ENCODE results near the gene MACROD1.

DNA sequence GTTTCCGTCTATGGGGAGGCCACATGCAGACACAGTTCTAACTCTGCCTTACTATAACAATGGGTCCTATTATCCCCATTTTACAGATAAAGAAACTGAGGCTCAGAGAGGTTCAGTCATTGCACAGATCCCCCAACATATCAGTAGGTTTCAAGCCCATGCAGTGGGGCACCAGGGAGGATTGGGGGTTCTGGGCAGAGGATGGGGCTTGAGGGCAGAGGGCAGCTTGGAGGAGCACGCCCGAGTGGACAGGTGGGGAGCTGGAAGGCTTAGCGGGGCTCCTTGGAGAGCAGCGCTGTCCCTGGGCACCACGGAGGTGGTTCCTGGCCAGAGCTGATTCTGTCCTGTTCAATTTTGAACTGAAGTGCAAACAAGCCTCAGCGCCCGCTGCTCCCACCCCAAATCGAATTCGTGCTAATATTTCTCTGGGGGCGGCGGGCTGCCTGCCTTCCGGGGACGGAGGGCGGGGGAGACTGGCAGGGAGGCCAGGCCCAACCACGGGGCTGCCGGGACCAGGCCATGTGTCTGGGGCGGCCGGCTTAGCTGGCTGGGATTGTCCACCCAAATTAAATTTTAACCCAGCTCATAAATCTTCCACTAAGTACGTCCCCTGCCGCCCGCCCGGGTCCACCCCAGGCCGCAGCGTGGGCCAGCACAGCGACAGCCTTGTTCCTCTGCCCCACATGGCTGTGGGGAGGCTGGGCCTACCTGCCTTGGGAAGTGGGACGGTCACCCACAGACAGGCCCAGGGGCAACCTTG is 80.8 kb downstream of the MACROD1 start:
- TF ChIP-seq ZNF263 (CRISPR knock-in tag; IDR thresholded peaks at IDR 0.05; ENCODE audit: low read depth) = no peak
- TF ChIP-seq, protein P1, sequence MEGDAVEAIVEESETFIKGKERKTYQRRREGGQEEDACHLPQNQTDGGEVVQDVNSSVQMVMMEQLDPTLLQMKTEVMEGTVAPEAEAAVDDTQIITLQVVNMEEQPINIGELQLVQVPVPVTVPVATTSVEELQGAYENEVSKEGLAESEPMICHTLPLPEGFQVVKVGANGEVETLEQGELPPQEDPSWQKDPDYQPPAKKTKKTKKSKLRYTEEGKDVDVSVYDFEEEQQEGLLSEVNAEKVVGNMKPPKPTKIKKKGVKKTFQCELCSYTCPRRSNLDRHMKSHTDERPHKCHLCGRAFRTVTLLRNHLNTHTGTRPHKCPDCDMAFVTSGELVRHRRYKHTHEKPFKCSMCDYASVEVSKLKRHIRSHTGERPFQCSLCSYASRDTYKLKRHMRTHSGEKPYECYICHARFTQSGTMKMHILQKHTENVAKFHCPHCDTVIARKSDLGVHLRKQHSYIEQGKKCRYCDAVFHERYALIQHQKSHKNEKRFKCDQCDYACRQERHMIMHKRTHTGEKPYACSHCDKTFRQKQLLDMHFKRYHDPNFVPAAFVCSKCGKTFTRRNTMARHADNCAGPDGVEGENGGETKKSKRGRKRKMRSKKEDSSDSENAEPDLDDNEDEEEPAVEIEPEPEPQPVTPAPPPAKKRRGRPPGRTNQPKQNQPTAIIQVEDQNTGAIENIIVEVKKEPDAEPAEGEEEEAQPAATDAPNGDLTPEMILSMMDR (IDR thresholded peaks at IDR 0.05) = no peak
- no peak for TF ChIP-seq ARID4B (CRISPR knock-in tag; IDR thresholded peaks at IDR 0.05; ENCODE audit: borderline replicate concordance)
- TF ChIP-seq SP1 (CRISPR knock-in tag; conservative IDR thresholded peaks at IDR 0.05) = no peak
- TF ChIP-seq TEAD4 (CRISPR knock-in tag; IDR thresholded peaks at IDR 0.05) = no peak
- TF ChIP-seq IRF2 (CRISPR knock-in tag; IDR thresholded peaks at IDR 0.05; ENCODE audit: borderline replicate concordance, low read depth) = no peak
- TF ChIP-seq MYBL2 (CRISPR knock-in tag; IDR thresholded peaks at IDR 0.05) = no peak
- TF ChIP-seq MAX (CRISPR knock-in tag; IDR thresholded peaks at IDR 0.05) = no peak
- TF ChIP-seq ETV6 (CRISPR knock-in tag; IDR thresholded peaks at IDR 0.05) = no peak
- TF ChIP-seq, protein P2, sequence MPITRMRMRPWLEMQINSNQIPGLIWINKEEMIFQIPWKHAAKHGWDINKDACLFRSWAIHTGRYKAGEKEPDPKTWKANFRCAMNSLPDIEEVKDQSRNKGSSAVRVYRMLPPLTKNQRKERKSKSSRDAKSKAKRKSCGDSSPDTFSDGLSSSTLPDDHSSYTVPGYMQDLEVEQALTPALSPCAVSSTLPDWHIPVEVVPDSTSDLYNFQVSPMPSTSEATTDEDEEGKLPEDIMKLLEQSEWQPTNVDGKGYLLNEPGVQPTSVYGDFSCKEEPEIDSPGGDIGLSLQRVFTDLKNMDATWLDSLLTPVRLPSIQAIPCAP (CRISPR knock-in tag; IDR thresholded peaks at IDR 0.05) = no peak
- no peak for TF ChIP-seq ESRRA (CRISPR knock-in tag; IDR thresholded peaks at IDR 0.05; ENCODE audit: borderline replicate concordance)
- no peak for TF ChIP-seq ZNF121 (CRISPR knock-in tag; IDR thresholded peaks at IDR 0.05)
- no peak for TF ChIP-seq GABPB1 (CRISPR knock-in tag; IDR thresholded peaks at IDR 0.05)

All from WTC11 (cell line).